Measurements from ENCODE around the gene CEP104. TPM values are rescaled to one million over a fixed set of nuclear protein-coding genes. Genes with fewer than 3 reads are reported as not detected.
"Not testable (repeated sequence)": the region's sequence is repeated elsewhere in the genome, so short reads cannot be mapped to it uniquely, and the experiment has no call there.

CEP104 gene
- polyA plus RNA-seq, 1 of the 3 experiments (the other 2 are of a cell fraction), result 19.2 TPM

DNA sequence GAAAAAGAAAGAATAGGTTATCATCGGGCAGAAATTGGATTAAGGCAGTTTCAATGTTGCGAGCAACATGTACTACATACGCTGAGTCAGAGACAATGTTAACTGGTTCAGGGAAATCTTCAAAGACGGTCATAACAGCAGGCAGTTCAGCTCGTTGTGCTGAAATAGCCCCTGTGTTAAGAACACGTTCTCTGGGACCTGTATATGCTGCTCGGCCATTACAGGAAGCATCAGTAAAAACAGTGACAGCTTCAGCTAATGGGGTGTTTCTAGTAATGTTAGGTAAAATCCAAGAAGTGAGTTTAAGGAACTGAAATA is 52.4 kb downstream of the CEP104 start:
- H3K9ac ChIP-seq; H3K4me2 ChIP-seq; H2AFZ ChIP-seq (ENCODE audit: low read depth); H3F3A ChIP-seq (replicated peaks; ENCODE audit: insufficient read depth); H4K20me1 ChIP-seq (ENCODE audit: insufficient read depth); H3K36me3 ChIP-seq (replicated peaks in 1 of 2; ENCODE audit: control insufficient read depth in 1 of 2, insufficient read depth in 2 of 2, low read length in 1 of 2); H3K4me1 ChIP-seq (ENCODE audit: control insufficient read depth in 1 of 2, insufficient read depth in 2 of 2, low read depth in 1 of 2, low read length in 1 of 2); H3K9me3 ChIP-seq; H3K27ac ChIP-seq (ENCODE audit: low read depth in 2 of 2, low read length in 1 of 2); H3K79me2 ChIP-seq (ENCODE audit: insufficient read depth); H3K27me3 ChIP-seq (ENCODE audit: insufficient read depth); DNase-seq; H3K9me2 ChIP-seq; H3K4me3 ChIP-seq (ENCODE audit: low read depth in 2 of 2, low read length in 1 of 2): not testable (repeated sequence)
- ChIA-PET POLR2A (interaction anchor here (0.6 kb wide), 1 partner anchor 36 kb away, joined by 5 read pairs; no protein-coding TSS in a partner anchor), CTCF (interaction anchor here (1.1 to 1.5 kb wide), 2 partner anchors 28 to 109 kb away, joined by 4 to 5 read pairs; no protein-coding TSS in a partner anchor)
- 71% methylated on average over 7 of the region's 7 CpGs for WGBS (ENCODE audit: low lambda C conversion rate)

DNA sequence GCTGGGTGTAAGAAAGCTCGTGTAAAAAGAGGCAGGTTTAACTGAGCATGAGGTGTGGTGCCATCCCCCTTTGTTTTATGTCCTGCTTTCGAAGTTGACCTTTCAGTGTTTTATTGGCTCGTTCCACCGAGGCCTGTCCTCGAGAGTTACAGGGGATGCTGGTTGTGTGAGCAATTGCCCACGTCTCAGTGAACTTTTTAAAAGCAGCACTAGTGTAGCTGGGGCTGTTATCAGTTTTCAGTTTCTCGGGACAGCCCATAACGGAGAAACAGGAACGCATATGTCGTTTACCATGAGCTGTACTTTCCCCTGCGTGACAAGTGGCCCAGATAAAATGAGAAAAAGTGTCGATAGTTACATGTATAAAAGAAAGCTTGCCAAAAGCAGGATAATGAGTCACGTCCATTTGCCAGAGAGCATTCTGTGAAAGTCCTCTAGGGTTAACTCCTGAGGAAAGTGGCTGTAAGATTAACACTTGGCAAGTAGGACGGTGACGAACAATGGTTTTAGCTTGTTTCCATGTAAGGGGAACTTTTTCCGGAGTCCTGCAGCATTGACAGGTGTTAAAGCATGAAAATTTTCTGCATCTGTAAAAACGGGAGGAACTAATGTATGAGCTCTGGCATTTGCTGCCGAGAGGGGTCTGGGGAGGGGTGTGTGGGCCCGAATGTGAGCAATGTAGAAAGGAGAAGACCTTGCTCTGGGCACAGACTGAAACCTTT is 52.9 kb downstream of the CEP104 start:
- WGBS (ENCODE audit: low lambda C conversion rate), result 62% methylated on average over 19 of the region's 19 CpGs
- CTCF ChIA-PET, result interaction anchor here (1.1 to 1.5 kb wide), 2 partner anchors 28 to 108 kb away, joined by 4 to 5 read pairs; no protein-coding TSS in a partner anchor
- Histone ChIP-seq H4K20me1 (ENCODE audit: insufficient read depth) (no peaks in the 10 kb centered on the region), H3K27me3 (ENCODE audit: insufficient read depth) (no peaks in the 10 kb centered on the region), H3K4me2 (no peak overlapping the region), H3K36me3 (replicated peaks in 1 of 2; ENCODE audit: control insufficient read depth in 1 of 2, insufficient read depth in 2 of 2, low read length in 1 of 2) (no peaks in the 10 kb centered on the region), H3K9me3 (no peaks in the 10 kb centered on the region), H3K9me2 (no peaks in the 10 kb centered on the region), H3K9ac (no peak overlapping the region), H3K4me1 (ENCODE audit: control insufficient read depth in 1 of 2, insufficient read depth in 2 of 2, low read depth in 1 of 2, low read length in 1 of 2) (no peaks in the 10 kb centered on the region), H3K27ac (ENCODE audit: low read depth in 2 of 2, low read length in 1 of 2) (no peak overlapping the region), H3K79me2 (ENCODE audit: insufficient read depth) (no peaks in the 10 kb centered on the region), H3K4me3 (ENCODE audit: low read depth in 2 of 2, low read length in 1 of 2) (no peak overlapping the region), H2AFZ (ENCODE audit: low read depth) (no peak overlapping the region), H3F3A (replicated peaks; ENCODE audit: insufficient read depth) (no peaks in the 10 kb centered on the region)
- POLR2A ChIA-PET, result interaction anchor here (0.6 kb wide), 1 partner anchor 36 kb away, joined by 5 read pairs; no protein-coding TSS in a partner anchor
- TF ChIP-seq RCOR1 (IDR thresholded peaks at IDR 0.05; ENCODE audit: low read length) (no peak), TAF1 (IDR thresholded peaks at IDR 0.05; ENCODE audit: borderline replicate concordance, low read depth, low read length) (no peak), MXI1 (IDR thresholded peaks at IDR 0.05; ENCODE audit: low read depth, low read length) (no peak), MEF2A (IDR thresholded peaks at IDR 0.05; ENCODE audit: borderline replicate concordance, low read depth) (no peak), FOSL2 (IDR thresholded peaks at IDR 0.05; ENCODE audit: borderline replicate concordance, low read depth) (no peak), EZH2phosphoT487 (IDR thresholded peaks at IDR 0.05; ENCODE audit: borderline replicate concordance, low read depth) (no peak), TEAD4 (IDR thresholded peaks at IDR 0.05; ENCODE audit: borderline replicate concordance, insufficient read depth) (no peak), ELF1 (IDR thresholded peaks at IDR 0.05) (no peak), GABPA (IDR thresholded peaks at IDR 0.05; ENCODE audit: low read depth) (no peak), FOXJ3 (CRISPR knock-in tag; IDR thresholded peaks at IDR 0.05) (no peak), CHD2 (IDR thresholded peaks at IDR 0.05; ENCODE audit: low read length, partially characterized antibody) (no peak), JUND (IDR thresholded peaks at IDR 0.05) (no peak), SMC3 (IDR thresholded peaks at IDR 0.05; ENCODE audit: low read depth, low read length) (no peak)
- TF ChIP-seq, protein P1, sequence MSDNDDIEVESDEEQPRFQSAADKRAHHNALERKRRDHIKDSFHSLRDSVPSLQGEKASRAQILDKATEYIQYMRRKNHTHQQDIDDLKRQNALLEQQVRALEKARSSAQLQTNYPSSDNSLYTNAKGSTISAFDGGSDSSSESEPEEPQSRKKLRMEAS (IDR thresholded peaks at IDR 0.05; ENCODE audit: low read depth), result no peak
- TF ChIP-seq, protein P2, sequence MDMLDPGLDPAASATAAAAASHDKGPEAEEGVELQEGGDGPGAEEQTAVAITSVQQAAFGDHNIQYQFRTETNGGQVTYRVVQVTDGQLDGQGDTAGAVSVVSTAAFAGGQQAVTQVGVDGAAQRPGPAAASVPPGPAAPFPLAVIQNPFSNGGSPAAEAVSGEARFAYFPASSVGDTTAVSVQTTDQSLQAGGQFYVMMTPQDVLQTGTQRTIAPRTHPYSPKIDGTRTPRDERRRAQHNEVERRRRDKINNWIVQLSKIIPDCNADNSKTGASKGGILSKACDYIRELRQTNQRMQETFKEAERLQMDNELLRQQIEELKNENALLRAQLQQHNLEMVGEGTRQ (IDR thresholded peaks at IDR 0.05; ENCODE audit: borderline replicate concordance, low read depth, low read length), result no peak
- TF ChIP-seq, protein P3, sequence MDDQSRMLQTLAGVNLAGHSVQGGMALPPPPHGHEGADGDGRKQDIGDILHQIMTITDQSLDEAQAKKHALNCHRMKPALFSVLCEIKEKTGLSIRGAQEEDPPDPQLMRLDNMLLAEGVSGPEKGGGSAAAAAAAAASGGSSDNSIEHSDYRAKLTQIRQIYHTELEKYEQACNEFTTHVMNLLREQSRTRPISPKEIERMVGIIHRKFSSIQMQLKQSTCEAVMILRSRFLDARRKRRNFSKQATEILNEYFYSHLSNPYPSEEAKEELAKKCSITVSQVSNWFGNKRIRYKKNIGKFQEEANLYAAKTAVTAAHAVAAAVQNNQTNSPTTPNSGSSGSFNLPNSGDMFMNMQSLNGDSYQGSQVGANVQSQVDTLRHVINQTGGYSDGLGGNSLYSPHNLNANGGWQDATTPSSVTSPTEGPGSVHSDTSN (IDR thresholded peaks at IDR 0.05), result no peak
- TF ChIP-seq, protein P4, sequence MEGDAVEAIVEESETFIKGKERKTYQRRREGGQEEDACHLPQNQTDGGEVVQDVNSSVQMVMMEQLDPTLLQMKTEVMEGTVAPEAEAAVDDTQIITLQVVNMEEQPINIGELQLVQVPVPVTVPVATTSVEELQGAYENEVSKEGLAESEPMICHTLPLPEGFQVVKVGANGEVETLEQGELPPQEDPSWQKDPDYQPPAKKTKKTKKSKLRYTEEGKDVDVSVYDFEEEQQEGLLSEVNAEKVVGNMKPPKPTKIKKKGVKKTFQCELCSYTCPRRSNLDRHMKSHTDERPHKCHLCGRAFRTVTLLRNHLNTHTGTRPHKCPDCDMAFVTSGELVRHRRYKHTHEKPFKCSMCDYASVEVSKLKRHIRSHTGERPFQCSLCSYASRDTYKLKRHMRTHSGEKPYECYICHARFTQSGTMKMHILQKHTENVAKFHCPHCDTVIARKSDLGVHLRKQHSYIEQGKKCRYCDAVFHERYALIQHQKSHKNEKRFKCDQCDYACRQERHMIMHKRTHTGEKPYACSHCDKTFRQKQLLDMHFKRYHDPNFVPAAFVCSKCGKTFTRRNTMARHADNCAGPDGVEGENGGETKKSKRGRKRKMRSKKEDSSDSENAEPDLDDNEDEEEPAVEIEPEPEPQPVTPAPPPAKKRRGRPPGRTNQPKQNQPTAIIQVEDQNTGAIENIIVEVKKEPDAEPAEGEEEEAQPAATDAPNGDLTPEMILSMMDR (IDR thresholded peaks at IDR 0.05), result no peak
- no peak for DNase-seq

DNA sequence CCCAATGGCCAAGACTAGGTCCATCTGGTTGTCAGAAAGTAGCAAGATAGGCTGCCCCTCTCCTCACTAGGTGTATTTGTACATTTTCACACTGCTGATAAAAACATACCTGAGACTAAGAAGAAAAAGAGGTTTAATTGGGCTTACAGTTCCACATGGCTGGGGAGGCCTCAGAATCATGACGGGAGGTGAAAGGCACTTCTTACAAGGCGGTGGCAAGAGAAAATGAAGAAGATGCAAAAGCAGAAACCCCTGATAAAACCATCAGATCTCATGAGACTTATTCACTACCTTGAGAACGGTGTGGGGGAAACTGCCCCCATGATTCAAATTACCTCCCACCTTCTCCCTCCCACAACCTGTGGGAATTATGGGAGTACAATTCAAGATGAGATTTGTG is 56.2 kb downstream of the CEP104 start:
- DNase-seq, result not testable (repeated sequence)
- 68% methylated on average over 3 of the region's 3 CpGs for WGBS (ENCODE audit: low lambda C conversion rate)

More for the DNA sequence above, 56.2 kb downstream of the CEP104 start:
- H3K36me3 ChIP-seq (replicated peaks in 1 of 2; ENCODE audit: control insufficient read depth in 1 of 2, insufficient read depth in 2 of 2, low read length in 1 of 2); H3K9ac ChIP-seq; H3K9me2 ChIP-seq; H3K9me3 ChIP-seq; H3K79me2 ChIP-seq (ENCODE audit: insufficient read depth); H2AFZ ChIP-seq (ENCODE audit: low read depth); POLR2A ChIA-PET; H4K20me1 ChIP-seq (ENCODE audit: insufficient read depth); H3K27ac ChIP-seq (ENCODE audit: low read depth in 2 of 2, low read length in 1 of 2); H3K27me3 ChIP-seq (ENCODE audit: insufficient read depth); H3F3A ChIP-seq (replicated peaks; ENCODE audit: insufficient read depth); H3K4me3 ChIP-seq (ENCODE audit: low read depth in 2 of 2, low read length in 1 of 2); H3K4me1 ChIP-seq (ENCODE audit: control insufficient read depth in 1 of 2, insufficient read depth in 2 of 2, low read depth in 1 of 2, low read length in 1 of 2); H3K4me2 ChIP-seq: not testable (repeated sequence)
- CTCF ChIA-PET, result interaction anchor here (1.0 to 2.4 kb wide), 7 partner anchors 10 to 76 kb away, joined by 3 to 10 read pairs (median 7); no protein-coding TSS in a partner anchor

All from SK-N-SH (cell line).